Measurements from ENCODE around the gene BEX3. TPM values are rescaled to one million over a fixed set of nuclear protein-coding genes. Genes with fewer than 3 reads are reported as not detected.

Gene BEX3
- total RNA-seq (2022; extraction: Qiagen RNA extraction) = 242 to 259 TPM (median 246 TPM) in 5 replicates

DNA sequence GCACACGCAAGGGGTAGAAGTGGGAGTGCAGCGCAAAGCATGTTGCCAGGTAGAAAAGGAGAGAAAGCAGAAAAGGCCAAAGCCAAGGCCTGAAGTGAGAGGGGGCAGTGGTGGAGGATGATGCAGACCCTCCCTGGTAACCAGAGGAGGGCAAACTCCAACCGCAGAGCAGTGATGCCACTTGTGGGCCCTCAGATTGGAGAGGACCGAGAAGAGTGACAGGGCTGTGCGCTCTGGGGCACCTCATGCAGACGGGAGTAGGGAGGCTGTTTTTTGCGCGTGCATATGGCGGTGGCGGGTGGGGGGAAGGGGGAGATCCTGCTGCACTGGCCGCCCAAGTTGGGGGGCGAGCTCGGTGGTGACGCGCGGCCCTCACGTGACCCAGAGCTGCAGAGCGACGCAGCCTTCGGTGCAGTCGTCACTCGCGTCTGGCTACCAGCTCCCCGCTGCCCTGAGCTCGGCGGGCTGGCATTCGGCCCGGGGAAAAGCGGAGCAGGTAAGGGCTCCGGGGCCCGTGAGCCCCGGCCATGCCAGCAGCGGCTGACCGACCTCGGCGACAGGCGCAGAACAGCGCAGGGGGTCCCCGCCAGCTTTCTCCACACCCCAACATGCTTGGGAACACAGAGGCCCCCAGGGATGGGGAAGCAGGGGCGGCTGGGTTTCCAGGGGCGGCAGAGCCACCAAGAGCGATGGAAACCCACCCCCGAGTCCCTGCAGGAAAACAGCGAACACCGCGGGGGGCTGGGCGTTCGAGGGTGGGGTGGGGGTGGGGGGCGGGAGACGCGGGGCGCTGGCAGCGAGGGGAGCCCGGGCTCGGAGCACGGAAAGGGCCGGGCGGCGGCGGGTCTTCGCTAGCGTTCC lies at the start of gene BEX3:
Gene BEX3 (plus strand): TSS at position 421 of the 861 bp plus-strand sequence. CDS start 984 bp downstream, outside the sequence.

DNA sequence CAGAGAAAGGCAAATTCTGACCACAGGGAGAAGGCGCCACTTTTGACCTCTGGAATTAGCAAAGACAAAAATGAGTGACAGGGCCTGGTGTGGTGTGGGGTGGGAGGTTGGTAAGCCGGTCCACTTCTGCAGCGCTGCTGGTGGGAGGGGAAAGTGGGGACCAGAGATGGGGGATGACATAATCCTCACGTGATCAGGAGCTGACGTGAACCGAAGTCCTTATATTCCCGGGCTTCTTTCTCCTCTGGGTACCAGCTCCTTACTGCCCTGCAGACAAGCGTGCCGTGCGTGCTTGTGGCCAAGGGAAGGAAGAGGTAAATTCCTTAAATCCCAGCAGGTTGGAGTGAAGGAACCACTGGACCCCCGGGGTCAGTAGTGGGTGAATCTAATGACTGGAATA lies 46.3 kb upstream of the BEX3 start, which contains the start of gene TCEAL7:
Gene TCEAL7 (plus strand): TSS at position 249 of the 400 bp plus-strand sequence. CDS start 1,165 bp downstream, outside the sequence.

DNA sequence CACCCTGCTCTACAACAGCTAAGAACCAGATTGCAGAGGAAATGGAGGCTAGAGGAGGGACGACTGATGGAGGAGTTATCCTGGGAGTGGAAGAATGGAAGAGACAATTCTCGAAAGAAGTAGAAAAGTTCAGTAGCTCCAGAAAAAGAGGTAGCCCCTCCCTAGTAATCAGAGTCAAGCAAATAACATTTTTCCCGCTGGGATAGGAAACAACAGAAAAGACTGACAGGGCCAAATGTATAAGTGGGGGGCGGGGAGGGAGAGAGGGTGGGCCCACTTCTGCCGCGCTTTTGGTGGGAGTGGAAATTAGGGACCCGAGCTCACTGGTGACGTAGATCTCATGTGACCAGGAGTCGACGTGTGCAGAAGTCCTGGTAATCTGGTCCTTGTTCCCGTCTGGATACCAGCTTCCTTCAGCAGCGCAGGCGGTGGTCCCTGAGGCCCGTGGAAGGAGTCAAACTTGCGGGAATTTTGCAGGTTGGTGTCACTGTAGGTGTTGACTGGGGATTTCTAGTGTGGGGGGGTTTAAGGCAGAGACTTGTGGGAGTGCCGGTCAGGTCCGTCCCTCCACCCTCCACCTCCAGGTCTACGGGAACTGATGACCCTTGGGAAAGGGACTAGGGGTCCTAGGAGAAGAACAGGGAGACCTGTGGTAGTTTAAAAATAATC lies 20.1 kb upstream of the BEX3 start, which contains the start of gene TCEAL9:
Gene TCEAL9 (plus strand): TSS at position 377 of the 669 bp plus-strand sequence. CDS start 1,179 bp downstream, outside the sequence.

Other genes starting within 250 kb of the BEX3 start
- gene BEX4, start 161.4 kb upstream of the BEX3 start, total RNA-seq (2022; extraction: Qiagen RNA extraction) = 1.5 to 2.5 TPM (median 2.3 TPM) in 5 replicates
- 26.2 to 41.6 TPM (median 30.2 TPM) in 5 replicates for gene TCEAL8, start 121.4 kb upstream of the BEX3 start, total RNA-seq (2022; extraction: Qiagen RNA extraction)
- not detected in 5 replicates for gene TCEAL5, start 99.8 kb upstream of the BEX3 start, total RNA-seq (2022; extraction: Qiagen RNA extraction)
- gene BEX2, start 65.5 kb upstream of the BEX3 start, total RNA-seq (2022; extraction: Qiagen RNA extraction) = 7.5 to 13.1 TPM (median 9.6 TPM) in 5 replicates
- not detected in 5 replicates for gene TCEAL7, start 46.3 kb upstream of the BEX3 start, total RNA-seq (2022; extraction: Qiagen RNA extraction)
- 82.9 to 166 TPM (median 88.1 TPM) in 5 replicates for gene TCEAL9, start 20.0 kb upstream of the BEX3 start, total RNA-seq (2022; extraction: Qiagen RNA extraction)
- gene RAB40A, start 143.0 kb downstream of the BEX3 start, total RNA-seq (2022; extraction: Qiagen RNA extraction) = 0.04 TPM in 1 of 5 replicates, not detected in the others
- gene TCEAL4, start 209.0 kb downstream of the BEX3 start, total RNA-seq (2022; extraction: Qiagen RNA extraction) = 106 to 162 TPM (median 113 TPM) in 5 replicates
- gene TCEAL3, start 231.4 kb downstream of the BEX3 start, total RNA-seq (2022; extraction: Qiagen RNA extraction) = 14.8 to 21.2 TPM (median 16.8 TPM) in 5 replicates

Measured in A549 treated with CORT108297 at 1 μM for 4 hours (cell line).